HEK293 (cell line): ENCODE results near the gene TP53AIP1.

Source experiments
- TCF7L2 ChIP-seq: IDR thresholded peaks from 2 replicates; pipeline ENCODE4 v1.6.1; 2011; ENCODE audit warnings: low read depth, mild to moderate bottlenecking, inconsistent platforms, low read length, moderate library complexity, borderline replicate concordance
- ZBTB7A ChIP-seq: fragments of 450-650 bp; formaldehyde crosslinking; IDR thresholded peaks from 2 replicates; pipeline ENCODE4 v1.5.1; 2016; ENCODE audit warnings: low read depth, missing biosample characterization, missing genetic modification characterization
- ZFP69B ChIP-seq: fragments of 450-650 bp; formaldehyde crosslinking; IDR thresholded peaks from 2 replicates; pipeline ENCODE4 v1.5.1; 2016; ENCODE audit warnings: missing biosample characterization, missing genetic modification characterization
- ZNF274 ChIP-seq, 2 experiments: fragments of 200-500 bp in 1 of 2; fragments of 450-650 bp in 1 of 2; sonication (Bioruptor generic) in 1 of 2; formaldehyde crosslinking in 1 of 2; IDR thresholded peaks; 2 replicates each; pipeline versions ENCODE4 v1.5.1 to v1.6.1; 2014 to 2016; ENCODE audit warnings: borderline replicate concordance in 1 of 2, inconsistent platforms in 1 of 2, low read length in 1 of 2, missing biosample characterization in 1 of 2, missing genetic modification characterization in 1 of 2
- ZNF341 ChIP-seq: fragments of 450-650 bp; formaldehyde crosslinking; IDR thresholded peaks from 2 replicates; pipeline ENCODE4; 2016; ENCODE audit warnings: low read depth, missing biosample characterization, missing genetic modification characterization
- TF ChIP-seq, protein P1 (sequence below): fragments of 450-650 bp; formaldehyde crosslinking; IDR thresholded peaks from 2 replicates; pipeline ENCODE4 v1.5.1; 2016; ENCODE audit warnings: missing biosample characterization, missing genetic modification characterization
- TF ChIP-seq, protein P2 (sequence below): fragments of 450-650 bp; formaldehyde crosslinking; IDR thresholded peaks from 2 replicates; pipeline ENCODE4 v1.5.1; 2016; ENCODE audit warnings: missing biosample characterization, missing genetic modification characterization, low read depth

GRCh38 chr11:128949791-128950454 lies 7.3 kb upstream of the TP53AIP1 start:
- no peak for TF ChIP-seq ZFP69B (tag by site-specific recombination)
- TF ChIP-seq TCF7L2, result no peak
- TF ChIP-seq, protein P1, sequence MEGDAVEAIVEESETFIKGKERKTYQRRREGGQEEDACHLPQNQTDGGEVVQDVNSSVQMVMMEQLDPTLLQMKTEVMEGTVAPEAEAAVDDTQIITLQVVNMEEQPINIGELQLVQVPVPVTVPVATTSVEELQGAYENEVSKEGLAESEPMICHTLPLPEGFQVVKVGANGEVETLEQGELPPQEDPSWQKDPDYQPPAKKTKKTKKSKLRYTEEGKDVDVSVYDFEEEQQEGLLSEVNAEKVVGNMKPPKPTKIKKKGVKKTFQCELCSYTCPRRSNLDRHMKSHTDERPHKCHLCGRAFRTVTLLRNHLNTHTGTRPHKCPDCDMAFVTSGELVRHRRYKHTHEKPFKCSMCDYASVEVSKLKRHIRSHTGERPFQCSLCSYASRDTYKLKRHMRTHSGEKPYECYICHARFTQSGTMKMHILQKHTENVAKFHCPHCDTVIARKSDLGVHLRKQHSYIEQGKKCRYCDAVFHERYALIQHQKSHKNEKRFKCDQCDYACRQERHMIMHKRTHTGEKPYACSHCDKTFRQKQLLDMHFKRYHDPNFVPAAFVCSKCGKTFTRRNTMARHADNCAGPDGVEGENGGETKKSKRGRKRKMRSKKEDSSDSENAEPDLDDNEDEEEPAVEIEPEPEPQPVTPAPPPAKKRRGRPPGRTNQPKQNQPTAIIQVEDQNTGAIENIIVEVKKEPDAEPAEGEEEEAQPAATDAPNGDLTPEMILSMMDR (tag by site-specific recombination), result no peak
- TF ChIP-seq ZNF341 (tag by site-specific recombination), result no peak
- no peak for TF ChIP-seq ZBTB7A (tag by site-specific recombination)
- no peak for TF ChIP-seq ZNF274 (IDR thresholded peaks at IDR 0.05; ENCODE audit: low read length)
- no peak for TF ChIP-seq ZNF274 (tag by site-specific recombination; IDR thresholded peaks at IDR 0.05; ENCODE audit: borderline replicate concordance)
- TF ChIP-seq, protein P2, sequence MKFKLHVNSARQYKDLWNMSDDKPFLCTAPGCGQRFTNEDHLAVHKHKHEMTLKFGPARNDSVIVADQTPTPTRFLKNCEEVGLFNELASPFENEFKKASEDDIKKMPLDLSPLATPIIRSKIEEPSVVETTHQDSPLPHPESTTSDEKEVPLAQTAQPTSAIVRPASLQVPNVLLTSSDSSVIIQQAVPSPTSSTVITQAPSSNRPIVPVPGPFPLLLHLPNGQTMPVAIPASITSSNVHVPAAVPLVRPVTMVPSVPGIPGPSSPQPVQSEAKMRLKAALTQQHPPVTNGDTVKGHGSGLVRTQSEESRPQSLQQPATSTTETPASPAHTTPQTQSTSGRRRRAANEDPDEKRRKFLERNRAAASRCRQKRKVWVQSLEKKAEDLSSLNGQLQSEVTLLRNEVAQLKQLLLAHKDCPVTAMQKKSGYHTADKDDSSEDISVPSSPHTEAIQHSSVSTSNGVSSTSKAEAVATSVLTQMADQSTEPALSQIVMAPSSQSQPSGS (tag by site-specific recombination), result no peak
